Lung microvascular endothelial cell (primary cell): ENCODE measurements around the gene NXPH4. TPM values are rescaled to one million over a fixed set of nuclear protein-coding genes. Genes with fewer than 3 reads are reported as not detected.

ENCODE experiments used
- DNase-seq, 2 donors: peaks; one replicate each; pipeline versions ENCODE4 v3.0.0 to v3.0.0-alpha.2; 2010; ENCODE audit warnings: low read depth in 2 of 2
- total RNA-seq: library from RNA; depleted of rRNA; stranded (reverse); fragments of >200 nt; gene quantifications from 2 replicates; pipeline ENCODE4 v1.2.1, GENCODE V29; 2014

The NXPH4 gene
- total RNA-seq, 1 donor from 2014 or later, result under 0.01 TPM

DNA sequence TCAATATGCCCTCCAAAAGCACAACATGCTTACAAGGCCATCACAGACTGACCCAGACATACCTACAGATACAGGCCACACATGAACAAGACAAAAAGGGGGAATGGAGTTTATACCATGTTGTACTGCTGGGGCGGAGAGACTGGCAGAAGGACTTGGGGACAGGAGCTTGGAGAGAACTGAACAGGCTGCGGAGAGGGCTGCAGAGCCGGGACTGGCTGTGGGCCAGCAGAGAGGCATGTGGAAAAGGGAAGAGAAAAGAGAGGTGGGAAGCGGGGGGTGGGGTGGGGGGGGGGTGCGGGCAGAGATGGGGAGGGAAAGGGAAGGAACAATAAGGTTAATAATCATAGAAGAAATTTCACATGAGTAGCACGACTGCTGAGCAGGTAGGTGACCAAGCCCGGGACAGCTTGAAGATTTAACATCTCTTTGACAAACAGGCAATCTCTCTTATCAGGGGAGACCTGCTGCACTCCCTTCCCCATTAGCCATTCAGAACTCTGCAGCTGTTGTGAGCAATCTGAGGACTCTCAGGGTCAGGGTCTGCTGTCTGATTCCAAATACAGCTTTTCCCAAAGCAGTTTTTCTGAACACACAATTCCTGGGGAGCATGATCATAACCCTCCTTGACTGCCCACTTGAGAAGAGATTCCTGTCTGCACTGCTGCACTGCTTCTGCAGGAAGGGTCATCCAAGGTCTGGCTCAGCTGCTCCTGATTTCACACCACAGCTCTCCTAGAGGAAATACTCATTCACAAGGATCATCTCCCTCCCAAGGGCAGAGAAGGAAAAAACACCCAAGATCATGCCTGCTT, 56.0 kb downstream of the NXPH4 start:
- peak in 1 of 2 donors; percentile 70 for DNase-seq

DNA sequence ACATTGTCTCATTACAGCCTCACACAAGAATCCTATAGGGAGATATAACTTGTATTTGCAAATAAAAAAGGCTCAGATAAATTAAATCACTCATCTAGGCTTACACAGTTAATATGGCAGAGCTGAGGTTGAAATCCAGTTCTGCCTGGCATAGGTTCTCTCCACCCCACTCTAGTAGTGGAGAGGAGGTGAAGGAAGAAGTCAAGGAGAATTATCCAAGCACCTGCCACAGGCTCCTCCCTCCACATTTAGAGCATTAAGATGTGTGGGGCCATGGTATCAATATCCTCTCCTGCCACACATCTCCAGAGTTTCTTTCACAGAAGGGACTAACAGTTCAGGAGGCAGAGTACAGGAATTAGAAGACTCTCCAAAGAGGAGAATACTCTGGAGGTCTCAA, 56.9 kb downstream of the NXPH4 start:
- DNase-seq, result no peak

Other genes with a start within 250 kb of the NXPH4 start
- gene ZBTB39, start 210.2 kb upstream of the NXPH4 start, total RNA-seq, result 5.4 and 8.9 TPM in 2 replicates
- not detected in 2 replicates for gene TAC3, start 200.3 kb upstream of the NXPH4 start, total RNA-seq
- gene MYO1A, start 166.7 kb upstream of the NXPH4 start, total RNA-seq, result not detected in 2 replicates
- 2.8 and 3.6 TPM in 2 replicates for gene NEMP1, start 138.0 kb upstream of the NXPH4 start, total RNA-seq
- gene NAB2, start 127.7 kb upstream of the NXPH4 start, total RNA-seq, result 4.4 and 9.3 TPM in 2 replicates
- 6.7 and 10.5 TPM in 2 replicates for gene STAT6, start 105.4 kb upstream of the NXPH4 start, total RNA-seq
- 0.60 and 1.3 TPM in 2 replicates for gene LRP1, start 88.3 kb upstream of the NXPH4 start, total RNA-seq
- not detected in 2 replicates for gene LRP1-AS, start 69.2 kb upstream of the NXPH4 start, total RNA-seq
- 120 and 142 TPM in 2 replicates for gene SHMT2, start 12.9 kb downstream of the NXPH4 start, total RNA-seq
- 0.22 and 0.40 TPM in 2 replicates for gene STAC3, start 34.4 kb downstream of the NXPH4 start, total RNA-seq
- gene R3HDM2, start 214.2 kb downstream of the NXPH4 start, total RNA-seq, result 3.5 and 5.6 TPM in 2 replicates
- gene INHBC, start 218.0 kb downstream of the NXPH4 start, total RNA-seq, result not detected in 2 replicates
- gene INHBE, start 238.5 kb downstream of the NXPH4 start, total RNA-seq, result not detected in 2 replicates
- not detected in 2 replicates for gene GLI1, start 243.0 kb downstream of the NXPH4 start, total RNA-seq